Left colon (tissue), 2 donors: ENCODE data around the gene CALML5. TPM values are rescaled to one million over a fixed set of nuclear protein-coding genes. Genes with fewer than 3 reads are reported as not detected.
A peak's percentile ranks its signal among the peaks of the same experiment; 100 is the strongest.

Experiments
- ATAC-seq: fragments of 200-7000 bp; cut with Tn5 transposase; one replicate; pipeline ENCODE4 v1.9.1; 2020; ENCODE audit warnings: mild to moderate bottlenecking, moderate library complexity
- DNase-seq, 2 donors: peaks; one replicate each; pipeline ENCODE4 v3.0.0-alpha.2; 2020
- intact Hi-C, 2 donors: fragments of 100-400 bp; cut with DNase I in 1 of 2; cut with micrococcal nuclease in 1 of 2; formaldehyde crosslinking; loops; one replicate each; pipeline versions ENCODE4 v1.11.2 to v1.14.0; 2022; cut with DNase I, micrococcal nuclease
- total RNA-seq, 2 donors: library from RNA; stranded (reverse); fragmentation: NEBNext Ultra II Directional; extraction: Animal tissue kit (Norgen Biotek cat#: 25700); gene quantifications; one replicate each; pipeline ENCODE4 v1.2.1, GENCODE V29; 2021
- donor health status: DM: no; HTN: no; CAD: no.
- donor health status: DM: yes; HTN: yes; CAD: no.

CALML5 gene
- total RNA-seq, 2 donors from 2014 or later = not detected

GRCh38 chr10:5506751-5507648 lies 7.6 kb upstream of the CALML5 start:
- DNase-seq (peak in 1 of 2 donors; percentile 19), ATAC-seq (no peak)
- intact Hi-C loops = no loop called here

GRCh38 chr10:5506246-5506645 lies 6.9 kb upstream of the CALML5 start:
- no peak for ATAC-seq
- DNase-seq = no peak

GRCh38 chr10:5504146-5505072 lies 5.0 kb upstream of the CALML5 start:
- DNase-seq (peak in 1 of 2 donors; percentile 30), ATAC-seq (peak; percentile 54)
- intact Hi-C loops = no loop called here

More at GRCh38 chr10:5506246-5506645, 6.9 kb upstream of the CALML5 start:
- intact Hi-C loops = no loop called here

GRCh38 chr10:5503477-5503835 lies 4.1 kb upstream of the CALML5 start:
- peak; percentile 93 for ATAC-seq
- intact Hi-C loops = no loop called here
- DNase-seq = peak; percentile 61 to 79

GRCh38 chr10:5502571-5503476 lies 3.5 kb upstream of the CALML5 start:
- intact Hi-C loops = no loop called here
- ATAC-seq (no peak), DNase-seq (peak in 1 of 2 donors; percentile 21)

- intact Hi-C loops = no loop called here
- DNase-seq = no peak
- ATAC-seq = no peak
These were observed 2.7 kb upstream of the CALML5 start for GRCh38 chr10:5502061-5502521.

GRCh38 chr10:5500910-5501309 lies 1.5 kb upstream of the CALML5 start:
- ATAC-seq (no peak), DNase-seq (peak in 1 of 2 donors; percentile 14)
- intact Hi-C loops = no loop called here

GRCh38 chr10:5500162-5500670 lies 846 bp upstream of the CALML5 start:
- no peak for ATAC-seq
- intact Hi-C loops = no loop called here
- peak in 1 of 2 donors; percentile 8 for DNase-seq

- intact Hi-C loops = no loop called here
- ATAC-seq (no peak), DNase-seq (peak in 1 of 2 donors; percentile 16)
These were observed 428 bp downstream of the CALML5 start for GRCh38 chr10:5498791-5499492.

- DNase-seq (peak in 1 of 2 donors; percentile 17), ATAC-seq (no peak)
- intact Hi-C loops = no loop called here
These were observed 1.2 kb downstream of the CALML5 start for GRCh38 chr10:5497948-5498730.

GRCh38 chr10:5497289-5497688 lies 2.1 kb downstream of the CALML5 start:
- intact Hi-C loops = no loop called here
- ATAC-seq (no peak), DNase-seq (peak in 1 of 2 donors; percentile 12)

GRCh38 chr10:5496261-5497250 lies 2.8 kb downstream of the CALML5 start:
- DNase-seq = peak in 1 of 2 donors; percentile 19
- intact Hi-C loops = no loop called here
- no peak for ATAC-seq

GRCh38 chr10:5494611-5495010 lies 4.8 kb downstream of the CALML5 start:
- DNase-seq = no peak
- no peak for ATAC-seq
- intact Hi-C loops = no loop called here

GRCh38 chr10:5493691-5494090 lies 5.7 kb downstream of the CALML5 start:
- intact Hi-C loops = no loop called here
- no peak for ATAC-seq

GRCh38 chr10:5492929-5493576 lies 6.3 kb downstream of the CALML5 start:
- ATAC-seq (no peak), DNase-seq (no peak)
- intact Hi-C loops = no loop called here

More at GRCh38 chr10:5493691-5494090, 5.7 kb downstream of the CALML5 start:
- no peak for DNase-seq
